Measurements from ENCODE around the gene ITGA5. TPM values are rescaled to one million over a fixed set of nuclear protein-coding genes. Genes with fewer than 3 reads are reported as not detected.
A peak's percentile ranks its signal among the peaks of the same experiment; 100 is the strongest.

Gene ITGA5
- total and polyA plus RNA-seq, 2 of the 13 experiments (the other 11 are each of a cell fraction or from before 2014, with no cell fraction given), result 0.20 to 0.40 TPM

GRCh38 chr12:54358945-54359761, 59.9 kb downstream of the ITGA5 start (continued):
- TF ChIP-seq TFDP2 (CRISPR knock-in tag; IDR thresholded peaks at IDR 0.05), result peak; percentile 52
- no peak for TF ChIP-seq ZNF552 (CRISPR knock-in tag; IDR thresholded peaks at IDR 0.05; ENCODE audit: borderline replicate concordance)
- peak; percentile 17; the same call in 1 of the 2 replicates for TF ChIP-seq TFDP1 (CRISPR knock-in tag; IDR thresholded peaks at IDR 0.05; ENCODE audit: borderline replicate concordance)
- 0 out of 2 replicates have a peak, but pooled peaks have one; percentile 24 for TF ChIP-seq JUN (CRISPR knock-in tag; IDR thresholded peaks at IDR 0.05)
- TF ChIP-seq SIN3A (IDR thresholded peaks at IDR 0.05; ENCODE audit: borderline replicate concordance, low read depth, low read length), result peak; percentile 78; the same call in 1 of the 2 replicates
- TF ChIP-seq POLR2G (IDR thresholded peaks at IDR 0.05; ENCODE audit: low read depth, low read length), result peak; percentile 35; the same call in 1 of the 2 replicates
- TF ChIP-seq ZNF230 (CRISPR knock-in tag; IDR thresholded peaks at IDR 0.05), result peak; percentile 22; the same call in 1 of the 2 replicates
- TF ChIP-seq SAP130 (CRISPR knock-in tag; IDR thresholded peaks at IDR 0.05; ENCODE audit: low read depth), result peak; percentile 93
- TF ChIP-seq SIX4 (CRISPR knock-in tag; IDR thresholded peaks at IDR 0.05), result 0 out of 2 replicates have a peak, but pooled peaks have one; percentile 44
- TF ChIP-seq ZEB1 (IDR thresholded peaks at IDR 0.05; ENCODE audit: insufficient replicate concordance, low read depth), result no peak
- peak; percentile 45; the same call in 1 of the 3 replicates for TF ChIP-seq MXI1 (IDR thresholded peaks at IDR 0.05; ENCODE audit: borderline replicate concordance, low read depth, low read length)
- TF ChIP-seq CREM (IDR thresholded peaks at IDR 0.05), result peak; percentile 63
- no peak for TF ChIP-seq CREM (CRISPR knock-in tag; IDR thresholded peaks at IDR 0.05)
- peak; percentile 65 for TF ChIP-seq BHLHE40 (IDR thresholded peaks at IDR 0.05; ENCODE audit: low read length)
- TF ChIP-seq ZSCAN22 (CRISPR knock-in tag; IDR thresholded peaks at IDR 0.05), result no peak
- peak in 1 of 2 experiments; percentile 55; a peak in 2 of 4 replicates for TF ChIP-seq KLF16 (CRISPR knock-in tag; IDR thresholded peaks at IDR 0.05)
- peak; percentile 70; the same call in 1 of the 2 replicates for TF ChIP-seq ZNF746 (CRISPR knock-in tag; IDR thresholded peaks at IDR 0.05)
- peak; percentile 56; the same call in 1 of the 2 replicates for TF ChIP-seq PRDM10 (CRISPR knock-in tag; IDR thresholded peaks at IDR 0.05; ENCODE audit: low read depth)
- peak; percentile 37; the same call in 1 of the 2 replicates for TF ChIP-seq DMAP1 (CRISPR knock-in tag; IDR thresholded peaks at IDR 0.05)
- no peak for TF ChIP-seq ZNF607 (CRISPR knock-in tag; IDR thresholded peaks at IDR 0.05; ENCODE audit: borderline replicate concordance)
- peak; percentile 52; the same call in 1 of the 2 replicates for TF ChIP-seq HOXD1 (CRISPR knock-in tag; IDR thresholded peaks at IDR 0.05)
- no peak for TF ChIP-seq ZNF367 (CRISPR knock-in tag; IDR thresholded peaks at IDR 0.05; ENCODE audit: borderline replicate concordance)
- no peak for TF ChIP-seq ZNF234 (CRISPR knock-in tag; conservative IDR thresholded peaks at IDR 0.05)
- no peak for TF ChIP-seq ZMYM2 (CRISPR knock-in tag; IDR thresholded peaks at IDR 0.05)
- TF ChIP-seq ARNTL (CRISPR knock-in tag; IDR thresholded peaks at IDR 0.05), result 0 out of 2 replicates have a peak, but pooled peaks have one; percentile 51
